Amniotic epithelial cell (primary cell): ENCODE measurements around the gene SERINC1.
A peak's percentile ranks its signal among the peaks of the same experiment; 100 is the strongest.

Experiments used
- DNase-seq: peaks from one replicate; pipeline ENCODE4 v3.0.0-alpha.2; 2010; ENCODE audit warnings: low read depth

Gene SERINC1

GRCh38 chr6:122432816-122433215, 38.8 kb downstream of the SERINC1 start:
- DNase-seq, result peak; percentile 53

- no peak for DNase-seq
Observed at GRCh38 chr6:122431780-122432179, 39.8 kb downstream of the SERINC1 start.

GRCh38 chr6:122429323-122429722, 42.3 kb downstream of the SERINC1 start:
- DNase-seq, result peak; percentile 36

GRCh38 chr6:122428781-122429180, 42.8 kb downstream of the SERINC1 start:
- DNase-seq, result peak; percentile 58

- DNase-seq, result peak; percentile 26
Observed at GRCh38 chr6:122426597-122426996, 45.0 kb downstream of the SERINC1 start.

GRCh38 chr6:122423734-122424133, 47.9 kb downstream of the SERINC1 start:
- DNase-seq, result no peak

- DNase-seq, result no peak
Observed at GRCh38 chr6:122422614-122423267, 48.9 kb downstream of the SERINC1 start.

GRCh38 chr6:122422003-122422402, 49.6 kb downstream of the SERINC1 start:
- DNase-seq, result no peak

- DNase-seq, result no peak
Observed at GRCh38 chr6:122416825-122417224, 54.8 kb downstream of the SERINC1 start.

GRCh38 chr6:122412001-122412400, 59.6 kb downstream of the SERINC1 start:
- DNase-seq, result no peak

- no peak for DNase-seq
Observed at GRCh38 chr6:122408702-122409458, 62.7 kb downstream of the SERINC1 start.

- no peak for DNase-seq
Observed at GRCh38 chr6:122408240-122408639, 63.4 kb downstream of the SERINC1 start.

GRCh38 chr6:122407712-122408111, 63.9 kb downstream of the SERINC1 start:
- no peak for DNase-seq

GRCh38 chr6:122406187-122406586, 65.4 kb downstream of the SERINC1 start:
- no peak for DNase-seq

GRCh38 chr6:122405417-122405816, 66.2 kb downstream of the SERINC1 start:
- DNase-seq, result peak; percentile 23

- DNase-seq, result no peak
Observed at GRCh38 chr6:122404444-122404843, 67.2 kb downstream of the SERINC1 start.

- DNase-seq, result peak; percentile 31
Observed at GRCh38 chr6:122401104-122401503, 70.5 kb downstream of the SERINC1 start.

GRCh38 chr6:122400462-122401089, 71.0 kb downstream of the SERINC1 start:
- no peak for DNase-seq

GRCh38 chr6:122400121-122400450, 71.5 kb downstream of the SERINC1 start:
- DNase-seq, result no peak

GRCh38 chr6:122399348-122400120, 72.1 kb downstream of the SERINC1 start, which contains the start of gene HSF2:
Gene HSF2, plus strand, starts transcription at chr6:122399652. Its CDS starts 86 bp downstream, at chr6:122399738.
- peak; percentile 98 for DNase-seq

GRCh38 chr6:122399055-122399347, 72.6 kb downstream of the SERINC1 start:
- no peak for DNase-seq

GRCh38 chr6:122394016-122394415, 77.6 kb downstream of the SERINC1 start:
- DNase-seq, result no peak
